ENCODE results near the gene LIPC. TPM values are rescaled to one million over a fixed set of nuclear protein-coding genes. Genes with fewer than 3 reads are reported as not detected.

The LIPC gene
- total RNA-seq, 4 donors from 2014 or later = 0.48 to 8.2 (median 2.6) TPM; not detected in 1

DNA sequence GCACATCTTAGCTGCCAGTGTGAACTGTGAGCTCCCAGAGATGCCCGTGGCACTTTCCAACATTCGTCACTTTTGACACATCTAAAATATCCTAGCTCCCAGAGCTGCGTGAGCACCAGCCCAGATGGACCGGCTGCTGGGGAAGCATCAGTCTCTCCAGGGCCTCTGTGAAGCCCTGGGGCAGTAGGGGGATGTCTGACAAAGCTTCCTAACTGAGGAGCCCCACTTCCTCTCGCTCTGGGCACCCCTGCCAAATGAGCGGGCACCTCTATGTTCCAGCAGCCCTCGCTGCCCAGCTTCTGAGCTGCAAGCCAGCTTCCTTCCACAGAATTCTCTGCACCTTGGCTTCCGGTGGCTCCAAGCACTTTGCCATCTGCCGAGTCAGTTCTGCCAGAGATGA is 91.1 kb downstream of the LIPC start:
- WGBS, 2 donors (ENCODE audit: low coverage in 1 of 2) = 87 to 95% methylated on average over 4 to 9 of the region's 9 CpGs
- Histone ChIP-seq H3K4me1 (peaks cover 0 to 18% (median 5%) of the 10 kb centered on the region in 4 donors), H3K27me3 (no peaks in the 10 kb centered on the region), H3K9me3 (no peaks in the 10 kb centered on the region), H3K27ac (no peak overlapping the region), H3K36me3 (no peaks in the 10 kb centered on the region), H3K4me3 (no peak overlapping the region)
- no peak for DNase-seq
- in situ Hi-C loops (cut with MboI; ENCODE audit: low pct_ligation_motif_present in 1 of 4, low pct_unique_long_range_greater_than_20kb in 1 of 4, low sequenced_read_pairs in 3 of 4) = no loop called here
- TF ChIP-seq, protein P1, sequence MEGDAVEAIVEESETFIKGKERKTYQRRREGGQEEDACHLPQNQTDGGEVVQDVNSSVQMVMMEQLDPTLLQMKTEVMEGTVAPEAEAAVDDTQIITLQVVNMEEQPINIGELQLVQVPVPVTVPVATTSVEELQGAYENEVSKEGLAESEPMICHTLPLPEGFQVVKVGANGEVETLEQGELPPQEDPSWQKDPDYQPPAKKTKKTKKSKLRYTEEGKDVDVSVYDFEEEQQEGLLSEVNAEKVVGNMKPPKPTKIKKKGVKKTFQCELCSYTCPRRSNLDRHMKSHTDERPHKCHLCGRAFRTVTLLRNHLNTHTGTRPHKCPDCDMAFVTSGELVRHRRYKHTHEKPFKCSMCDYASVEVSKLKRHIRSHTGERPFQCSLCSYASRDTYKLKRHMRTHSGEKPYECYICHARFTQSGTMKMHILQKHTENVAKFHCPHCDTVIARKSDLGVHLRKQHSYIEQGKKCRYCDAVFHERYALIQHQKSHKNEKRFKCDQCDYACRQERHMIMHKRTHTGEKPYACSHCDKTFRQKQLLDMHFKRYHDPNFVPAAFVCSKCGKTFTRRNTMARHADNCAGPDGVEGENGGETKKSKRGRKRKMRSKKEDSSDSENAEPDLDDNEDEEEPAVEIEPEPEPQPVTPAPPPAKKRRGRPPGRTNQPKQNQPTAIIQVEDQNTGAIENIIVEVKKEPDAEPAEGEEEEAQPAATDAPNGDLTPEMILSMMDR (IDR thresholded peaks at IDR 0.05) = no peak
- TF ChIP-seq POLR2AphosphoS5 (IDR thresholded peaks at IDR 0.05) (no peak), EP300 (IDR thresholded peaks at IDR 0.05; ENCODE audit: low read depth) (no peak), POLR2A (IDR thresholded peaks at IDR 0.05) (no peak)
- intact Hi-C loops (cut with DNase I; ENCODE audit: low total_unique reads) = no loop called here

- Histone ChIP-seq H3K4me1 (peaks cover 0 to 25% (median 11%) of the 10 kb centered on the region in 4 donors), H3K36me3 (no peaks in the 10 kb centered on the region), H3K27me3 (no peaks in the 10 kb centered on the region), H3K27ac (no peak overlapping the region), H3K9me3 (no peaks in the 10 kb centered on the region), H3K4me3 (no peak overlapping the region)
- no peak for TF ChIP-seq POLR2A (IDR thresholded peaks at IDR 0.05)
- TF ChIP-seq POLR2AphosphoS5 (IDR thresholded peaks at IDR 0.05) = no peak
- TF ChIP-seq EP300 (IDR thresholded peaks at IDR 0.05; ENCODE audit: low read depth) = no peak
- TF ChIP-seq, protein P1 (IDR thresholded peaks at IDR 0.05) = no peak
- no peak for DNase-seq
- WGBS, 2 donors (ENCODE audit: low coverage in 1 of 2) = 90 to 94% methylated on average over 3 to 5 of the region's 5 CpGs
- in situ Hi-C loops (cut with MboI; ENCODE audit: low pct_ligation_motif_present in 1 of 4, low pct_unique_long_range_greater_than_20kb in 1 of 4, low sequenced_read_pairs in 3 of 4) = no loop called here
- intact Hi-C loops (cut with DNase I; ENCODE audit: low total_unique reads) = no loop called here
These were observed 91.8 kb downstream of the LIPC start for GRCh38 chr15:58523634-58524033.

- Histone ChIP-seq H3K4me3 (no peak overlapping the region), H3K4me1 (peaks cover 0 to 25% (median 13%) of the 10 kb centered on the region in 4 donors), H3K9me3 (no peaks in the 10 kb centered on the region), H3K27me3 (no peaks in the 10 kb centered on the region), H3K27ac (no peak overlapping the region), H3K36me3 (no peaks in the 10 kb centered on the region)
- in situ Hi-C loops (cut with MboI; ENCODE audit: low pct_ligation_motif_present in 1 of 4, low pct_unique_long_range_greater_than_20kb in 1 of 4, low sequenced_read_pairs in 3 of 4) (no loop called here), intact Hi-C loops (cut with DNase I; ENCODE audit: low total_unique reads) (no loop called here)
- WGBS, 2 donors (ENCODE audit: low coverage in 1 of 2) = 66 to 81% methylated on average over 2 of the region's 2 CpGs
- DNase-seq = no peak
- TF ChIP-seq, protein P1 (IDR thresholded peaks at IDR 0.05) = no peak
- TF ChIP-seq EP300 (IDR thresholded peaks at IDR 0.05; ENCODE audit: low read depth) (no peak), POLR2AphosphoS5 (IDR thresholded peaks at IDR 0.05) (no peak)
These were observed 92.5 kb downstream of the LIPC start for GRCh38 chr15:58524247-58524646.

DNA sequence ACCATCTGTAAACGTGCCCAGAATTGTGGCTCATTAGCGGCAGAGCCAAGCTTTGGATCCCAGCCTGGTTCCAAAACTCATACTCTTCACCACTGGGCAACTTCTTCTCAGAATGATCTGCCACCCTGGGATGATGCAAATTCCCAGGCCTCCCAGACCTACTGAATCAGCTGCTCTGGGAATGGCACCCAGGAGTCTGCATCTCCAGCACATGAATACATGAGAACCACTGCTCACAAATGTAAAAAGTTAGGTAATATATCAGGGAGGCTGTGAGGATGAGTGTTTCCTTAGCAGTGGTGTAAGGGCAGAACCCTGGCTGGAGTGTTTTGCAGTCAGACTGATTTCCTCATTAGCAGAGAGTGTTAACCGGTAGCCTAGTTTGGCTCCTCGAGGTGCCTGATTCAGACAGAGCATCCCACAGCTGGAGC is 94.2 kb downstream of the LIPC start:
- TF ChIP-seq, protein P1 (IDR thresholded peaks at IDR 0.05) = no peak
- TF ChIP-seq EP300 (IDR thresholded peaks at IDR 0.05; ENCODE audit: low read depth) = no peak
- TF ChIP-seq POLR2AphosphoS5 (IDR thresholded peaks at IDR 0.05) = no peak
- TF ChIP-seq POLR2A (IDR thresholded peaks at IDR 0.05) = no peak
- Histone ChIP-seq H3K36me3 (no peaks in the 10 kb centered on the region), H3K9me3 (no peaks in the 10 kb centered on the region), H3K4me1 (peaks cover 0 to 20% (median 13%) of the 10 kb centered on the region in 4 donors), H3K27ac (no peak overlapping the region), H3K27me3 (no peaks in the 10 kb centered on the region), H3K4me3 (no peak overlapping the region)
- DNase-seq = no peak
- WGBS, 2 donors (ENCODE audit: low coverage in 1 of 2) = 81% methylated on average over 4 of the region's 4 CpGs; no CpG with 5 or more reads in 1 of the 2 donors
- intact Hi-C loops (cut with DNase I; ENCODE audit: low total_unique reads) (no loop called here), in situ Hi-C loops (cut with MboI; ENCODE audit: low pct_ligation_motif_present in 1 of 4, low pct_unique_long_range_greater_than_20kb in 1 of 4, low sequenced_read_pairs in 3 of 4) (no loop called here)
